LNCaP clone FGC (cell line): Measurements from ENCODE around the gene RUFY2.
"Not testable (repeated sequence)": the region's sequence is repeated elsewhere in the genome, so short reads cannot be mapped to it uniquely, and the experiment has no call there.

Source experiments
- DNase-seq: peaks from one replicate; pipeline ENCODE4 v3.0.0-alpha.2; 2011; ENCODE audit warnings: low read depth
- H3K4me3 ChIP-seq: 2 replicates; pipeline ENCODE4 v1.5.1; 2011; ENCODE audit warnings: mild to moderate bottlenecking, low read depth, low read length, control low read depth
- CTCF ChIP-seq: IDR thresholded peaks from 2 replicates; pipeline ENCODE4 v1.5.1; 2012; ENCODE audit warnings: mild to moderate bottlenecking; ENCODE audit not compliant: control insufficient read depth, insufficient read depth; ENCODE audit errors: extremely low read depth

The RUFY2 gene

GRCh38 chr10:68318331-68319059 is 88.6 kb downstream of the RUFY2 start:
- no peak for DNase-seq
- no peak overlapping the region for H3K4me3 ChIP-seq
- no peak for TF ChIP-seq CTCF

- H3K4me3 ChIP-seq, result no peak overlapping the region
- no peak for TF ChIP-seq CTCF
- DNase-seq, result no peak
Measured at GRCh38 chr10:68315582-68315981, 91.5 kb downstream of the RUFY2 start.

- not testable (repeated sequence) for DNase-seq
Measured at GRCh38 chr10:68314930-68315329, 92.1 kb downstream of the RUFY2 start.

GRCh38 chr10:68310531-68310930 is 96.5 kb downstream of the RUFY2 start:
- DNase-seq, result no peak

More at GRCh38 chr10:68314930-68315329, 92.1 kb downstream of the RUFY2 start:
- not testable (repeated sequence) for H3K4me3 ChIP-seq

GRCh38 chr10:68305854-68306253 is 101.2 kb downstream of the RUFY2 start:
- DNase-seq, result no peak
- no peak overlapping the region for H3K4me3 ChIP-seq
- no peak for TF ChIP-seq CTCF

More at GRCh38 chr10:68310531-68310930, 96.5 kb downstream of the RUFY2 start:
- TF ChIP-seq CTCF, result no peak
- no peak overlapping the region for H3K4me3 ChIP-seq

GRCh38 chr10:68303849-68304412 is 103.1 kb downstream of the RUFY2 start:
- no peak for TF ChIP-seq CTCF
- H3K4me3 ChIP-seq, result no peak overlapping the region
- no peak for DNase-seq

- no peak overlapping the region for H3K4me3 ChIP-seq
- no peak for DNase-seq
- TF ChIP-seq CTCF, result no peak
Measured at GRCh38 chr10:68302871-68303270, 104.2 kb downstream of the RUFY2 start.
